GOT3 (cell line): ENCODE results near the gene PRLR.
"Not testable (repeated sequence)": the region's sequence is repeated elsewhere in the genome, so short reads cannot be mapped to it uniquely, and the experiment has no call there.

Experiments
- DNase-seq: peaks from one replicate; lab custom pipeline; 2025; ENCODE audit warnings: mixed read lengths; lab: John Stamatoyannopoulos, UW

Gene PRLR

DNA sequence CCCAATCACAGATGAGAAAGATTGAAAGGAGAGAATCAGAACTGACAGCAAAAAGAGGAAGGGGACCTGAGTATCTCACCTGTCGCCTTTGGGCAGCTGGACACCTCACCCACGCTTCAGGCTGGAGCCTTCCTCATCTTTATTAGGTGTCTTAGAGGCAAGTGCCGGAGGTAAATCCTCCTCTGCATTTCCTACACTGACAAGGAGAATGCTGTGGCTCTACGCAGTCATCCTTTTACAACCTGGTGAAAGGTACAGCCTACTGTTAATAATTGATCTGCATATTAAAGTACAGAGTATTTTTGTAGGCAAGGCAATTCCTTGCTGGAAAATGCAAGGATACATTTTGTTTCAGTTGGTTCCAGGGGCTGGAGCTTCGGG, 34.8 kb downstream of the PRLR start:
- no peak for DNase-seq

DNA sequence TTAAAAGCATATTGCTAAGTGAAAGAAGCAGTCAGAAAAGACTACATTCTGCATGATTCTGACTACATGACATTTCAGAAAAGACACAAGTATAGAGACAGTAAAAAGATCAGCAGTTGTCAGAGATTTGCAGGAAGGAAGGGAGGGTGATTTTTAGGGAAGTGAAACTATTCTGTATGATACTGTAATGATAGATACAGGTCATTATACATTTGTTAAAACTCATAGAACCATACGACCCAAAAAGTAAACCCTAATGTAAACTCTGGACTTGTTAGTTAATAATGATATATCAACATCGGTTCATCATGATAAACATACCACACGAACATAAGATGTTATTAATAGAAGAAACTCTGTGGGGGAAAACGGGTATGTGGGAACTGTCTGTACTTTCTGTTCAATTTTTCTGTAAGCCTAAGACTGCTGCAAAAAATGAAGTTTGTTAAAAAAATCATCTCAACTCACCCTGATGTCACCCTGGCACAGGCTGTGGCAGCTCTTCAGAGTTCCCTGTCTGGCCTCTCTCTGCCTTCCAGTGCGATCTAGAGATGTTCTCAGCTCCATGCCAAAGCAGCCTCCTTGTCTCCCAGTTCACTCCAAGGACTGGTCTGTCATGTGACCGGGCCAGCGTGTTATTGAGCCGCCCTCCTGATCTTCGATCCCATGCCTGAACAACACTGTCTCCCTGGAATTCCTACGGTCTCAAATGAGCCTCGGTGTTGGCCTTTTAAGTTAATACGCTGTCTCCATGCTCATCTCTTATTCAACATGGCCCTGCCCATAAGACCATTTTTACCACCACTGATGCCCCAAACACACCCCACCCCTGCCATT, 35.4 kb downstream of the PRLR start:
- no peak for DNase-seq

DNA sequence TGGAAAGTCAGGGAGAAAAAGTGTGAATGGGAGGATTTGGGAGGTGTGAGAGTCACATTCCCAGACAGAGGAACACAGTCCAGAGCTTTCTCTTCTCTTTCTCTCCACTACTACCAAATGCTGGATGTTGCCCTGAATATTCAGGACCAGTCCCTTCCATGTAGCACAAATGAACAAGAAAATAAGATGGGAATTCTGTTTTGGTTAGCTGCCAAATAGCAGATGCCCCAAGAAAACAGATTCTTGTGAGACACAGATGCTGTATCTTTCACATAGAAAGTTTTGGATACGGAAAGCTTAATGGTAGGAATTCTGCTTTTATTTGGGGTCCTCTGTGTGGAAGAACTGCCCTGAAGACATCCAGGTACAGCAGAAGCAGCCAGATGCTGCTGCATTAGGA, 37.8 kb downstream of the PRLR start:
- no peak for DNase-seq

DNA sequence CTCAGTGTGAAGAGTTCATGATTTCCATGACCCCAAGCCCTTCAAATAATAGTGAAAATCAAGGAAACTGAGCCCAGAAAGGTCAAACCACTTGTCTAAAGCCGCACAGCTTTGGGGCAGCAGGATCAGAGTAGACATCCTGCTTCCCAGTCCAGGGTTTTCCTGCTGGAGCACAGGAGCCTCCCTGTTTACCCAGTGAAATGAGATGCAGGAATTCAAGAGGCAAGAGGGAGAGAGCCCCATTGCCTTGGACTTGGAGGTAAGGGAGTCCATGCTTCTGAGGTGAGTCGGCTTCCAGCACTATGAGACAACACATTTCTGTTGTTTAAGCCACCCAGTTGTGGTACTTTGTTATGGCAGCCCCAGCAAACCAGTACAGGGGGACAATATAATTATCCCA, 40.5 kb downstream of the PRLR start:
- DNase-seq: not testable (repeated sequence)

DNA sequence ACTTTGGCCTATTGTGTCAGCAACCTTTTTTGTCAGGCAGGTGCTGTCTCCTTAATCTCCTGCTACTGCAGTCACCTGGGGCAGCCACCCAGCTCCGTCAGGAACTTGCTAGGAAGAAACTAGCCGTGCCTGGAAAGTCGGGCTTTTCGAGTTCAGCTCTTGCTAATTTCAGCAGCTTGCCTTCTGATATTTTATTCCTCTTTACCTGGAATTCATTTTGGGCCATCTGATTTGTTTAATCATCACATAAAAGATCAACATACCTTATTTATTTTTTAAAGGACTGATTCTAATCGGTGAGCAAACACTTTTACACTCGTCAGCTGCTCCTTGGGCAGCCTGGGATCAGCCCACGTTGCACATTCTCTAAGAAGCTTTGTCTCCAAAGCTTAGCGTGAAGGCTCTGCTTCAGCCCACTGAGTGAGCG, 42.2 kb downstream of the PRLR start:
- DNase-seq: no peak

DNA sequence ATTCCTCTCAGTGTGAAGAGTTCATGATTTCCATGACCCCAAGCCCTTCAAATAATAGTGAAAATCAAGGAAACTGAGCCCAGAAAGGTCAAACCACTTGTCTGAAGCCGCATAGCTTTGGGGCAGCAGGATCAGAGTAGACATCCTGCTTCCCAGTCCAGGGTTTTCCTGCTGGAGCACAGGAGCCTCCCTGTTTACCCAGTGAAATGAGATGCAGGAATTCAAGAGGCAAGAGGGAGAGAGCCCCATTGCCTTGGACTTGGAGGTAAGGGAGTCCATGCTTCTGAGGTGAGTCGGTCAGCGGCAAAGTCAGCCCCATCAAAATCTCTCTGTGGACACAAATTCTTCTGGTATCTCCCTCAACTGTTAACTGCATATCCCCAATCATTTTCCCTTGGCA, 42.7 kb downstream of the PRLR start:
- not testable (repeated sequence) for DNase-seq

DNA sequence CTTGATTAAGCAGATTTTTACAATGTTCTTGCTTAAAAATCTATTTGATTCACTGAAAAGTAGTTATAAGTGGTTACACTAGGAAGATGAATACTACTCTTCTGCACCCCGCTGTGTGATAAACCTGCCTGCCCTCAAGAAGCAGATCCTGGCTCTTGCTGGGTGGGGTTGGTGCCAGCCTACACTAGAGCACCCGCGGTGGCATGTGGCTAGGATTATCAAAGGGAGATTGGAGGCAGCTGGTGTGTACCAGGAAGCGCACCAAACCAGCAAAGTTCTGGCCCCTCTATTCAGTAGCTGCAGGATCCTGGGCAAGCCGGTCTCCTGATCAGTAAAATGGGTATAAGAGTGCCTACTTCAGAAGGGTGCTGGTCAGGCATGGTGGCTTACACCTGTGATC, 43.5 kb downstream of the PRLR start:
- DNase-seq: no peak

DNA sequence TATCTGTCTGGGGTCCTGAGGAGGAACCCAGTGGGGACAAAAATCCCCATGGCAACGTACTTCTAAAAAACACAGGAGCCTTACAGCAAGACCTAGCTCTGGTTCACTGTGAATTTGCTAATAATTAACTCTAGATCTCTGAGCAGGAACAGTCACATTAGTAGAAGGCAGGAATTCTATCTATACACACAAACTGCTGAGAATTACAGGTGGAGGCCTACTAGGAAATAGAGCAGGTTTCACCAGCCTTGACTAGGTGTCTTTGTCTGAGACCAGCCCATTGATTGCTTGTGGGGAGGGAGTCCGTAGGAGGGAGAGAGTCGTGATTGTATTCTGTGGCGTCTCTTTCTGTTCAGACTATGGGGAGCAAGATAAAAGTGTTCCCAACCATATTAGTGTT, 44.8 kb downstream of the PRLR start:
- no peak for DNase-seq

DNA sequence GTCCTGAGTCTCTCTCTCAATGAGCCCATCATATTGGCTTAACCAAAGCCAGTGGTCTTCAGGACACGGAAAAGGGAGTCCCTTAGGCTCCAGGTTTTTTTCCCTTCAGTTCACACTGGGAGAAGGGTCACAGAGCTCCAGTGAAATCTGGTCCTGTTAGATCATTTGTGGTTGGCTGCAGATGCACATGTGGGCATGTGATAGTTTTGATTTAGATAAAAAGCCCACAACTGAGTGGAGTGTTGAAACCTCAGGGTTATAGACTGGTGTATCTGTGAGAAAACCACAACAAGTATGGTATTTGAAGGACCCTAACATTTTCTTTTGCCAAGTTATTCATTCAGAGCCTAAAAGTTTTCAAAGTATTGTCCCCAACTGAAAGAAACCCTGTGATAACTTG, 46.7 kb downstream of the PRLR start:
- DNase-seq: no peak

DNA sequence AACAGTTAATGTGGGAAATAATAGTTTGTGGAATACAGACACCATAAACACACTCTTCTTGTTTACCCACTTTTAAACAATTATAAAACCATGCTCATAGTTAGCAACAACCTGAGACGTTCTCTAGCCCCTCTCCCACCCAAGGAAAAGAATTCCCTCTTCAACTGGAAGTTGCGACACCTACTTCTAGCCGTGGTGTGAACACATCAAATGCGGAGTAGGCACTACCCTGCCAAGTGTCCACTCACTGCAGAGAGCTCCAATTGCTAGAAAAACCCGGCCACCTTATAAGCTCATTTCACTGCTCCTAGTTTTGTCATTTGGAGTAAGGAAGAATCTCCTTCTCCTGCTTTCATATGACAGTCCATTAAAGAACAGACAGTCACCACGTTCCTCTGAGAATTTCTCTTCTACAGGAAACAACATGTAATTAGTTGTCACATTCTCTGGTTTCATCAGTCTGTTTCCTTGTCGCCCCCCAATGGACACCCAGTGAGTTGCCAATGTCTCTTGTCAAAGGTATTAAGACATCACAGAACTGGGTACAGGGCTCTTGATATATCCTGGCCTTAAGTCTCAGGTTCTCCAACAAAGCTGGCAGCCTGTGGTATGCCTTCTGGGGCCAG, 47.3 kb downstream of the PRLR start:
- DNase-seq: no peak

DNA sequence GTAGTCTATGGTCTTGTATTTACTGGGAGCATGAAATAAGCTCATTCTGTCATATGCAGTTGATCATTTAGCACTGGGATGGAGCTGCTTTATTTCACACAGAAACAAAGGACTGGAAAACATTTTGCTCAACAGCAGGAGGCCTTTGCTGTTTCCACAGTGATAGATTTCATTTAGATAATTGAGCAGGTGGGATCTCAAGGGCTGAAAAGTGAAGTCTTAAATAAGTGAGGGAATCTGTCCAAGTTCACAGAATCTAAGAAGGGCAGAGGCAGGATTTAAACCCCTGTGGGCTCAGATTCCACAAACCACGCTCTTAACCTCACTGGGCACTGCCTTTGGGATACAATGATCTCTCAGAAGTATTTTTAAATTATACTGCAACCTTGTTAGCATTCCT, 47.8 kb downstream of the PRLR start:
- no peak for DNase-seq

DNA sequence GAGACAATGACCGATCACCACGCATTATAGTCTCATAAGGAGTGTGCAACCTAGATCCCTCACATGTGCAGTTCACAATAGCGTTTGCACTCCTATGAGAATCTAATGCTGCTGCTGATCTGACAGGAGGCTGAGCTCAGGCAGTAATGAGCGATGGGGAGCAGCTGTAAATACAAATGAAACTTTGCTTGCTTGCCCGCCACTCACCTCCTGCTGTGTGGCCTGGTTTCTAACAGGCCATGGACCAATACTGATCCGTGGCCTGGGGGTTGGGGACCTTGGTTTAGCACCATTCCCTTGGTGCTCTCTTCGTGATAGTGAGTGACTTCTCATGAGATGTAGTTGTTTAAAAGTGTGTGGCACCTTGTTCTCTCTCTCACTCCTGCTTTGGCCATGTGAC, 50.2 kb downstream of the PRLR start:
- no peak for DNase-seq

DNA sequence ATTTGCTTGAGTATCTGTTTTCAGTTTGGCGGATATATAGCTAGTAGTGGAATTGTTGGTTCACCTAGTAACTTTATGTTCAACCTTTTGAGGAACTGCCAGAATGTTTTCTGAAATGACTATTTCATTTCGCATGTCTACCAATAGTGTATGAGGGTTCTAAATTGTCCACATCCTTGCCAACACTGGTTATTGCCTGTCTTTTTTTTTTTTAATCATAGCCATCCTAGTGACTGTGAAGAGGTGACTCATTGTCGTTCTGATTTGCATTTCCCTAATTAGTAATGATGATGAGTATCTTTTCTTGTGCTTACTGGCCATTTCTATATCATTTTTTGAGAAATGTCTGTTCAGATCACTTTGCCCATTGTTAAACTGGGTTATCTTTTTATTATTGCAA, 52.5 kb downstream of the PRLR start:
- no peak for DNase-seq

DNA sequence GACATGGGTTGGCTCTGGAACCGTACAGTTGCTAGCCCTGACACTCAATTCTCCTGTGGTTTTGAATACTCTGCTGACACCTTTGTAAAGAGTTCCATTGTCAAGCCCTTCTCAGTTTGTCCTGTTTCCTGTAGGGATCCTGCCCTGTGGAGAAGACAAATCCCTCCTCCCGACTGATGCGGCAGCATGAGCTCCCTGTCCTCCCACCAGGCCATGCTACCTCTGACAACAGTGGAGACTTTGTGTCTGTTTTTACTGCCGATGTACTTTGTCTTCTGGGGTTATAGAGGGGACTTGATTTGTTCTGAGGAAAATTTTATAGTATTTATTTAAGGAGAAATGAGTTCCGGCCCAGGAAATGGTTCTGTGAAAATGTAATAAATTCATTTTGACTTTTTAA, 57.8 kb downstream of the PRLR start:
- no peak for DNase-seq

DNA sequence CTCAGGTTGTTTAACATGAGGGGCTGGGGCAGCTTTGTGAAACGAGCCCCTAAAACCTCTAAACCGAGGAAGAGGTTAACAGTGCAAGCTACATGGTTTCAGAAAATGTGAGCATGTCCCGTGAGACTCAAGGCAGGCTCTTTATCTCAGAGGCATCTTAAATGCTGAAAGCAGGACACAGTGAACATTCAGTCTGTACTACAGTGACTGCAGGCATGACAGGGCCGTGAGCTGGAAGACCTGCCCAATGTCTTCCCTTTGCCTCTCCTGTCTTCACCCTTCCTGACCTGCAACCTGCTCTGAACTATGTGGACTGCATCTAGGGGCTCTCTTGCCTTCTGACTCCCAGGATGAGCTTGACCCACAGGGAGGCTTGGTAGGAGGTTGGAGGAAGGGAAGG, 58.3 kb downstream of the PRLR start:
- no peak for DNase-seq

DNA sequence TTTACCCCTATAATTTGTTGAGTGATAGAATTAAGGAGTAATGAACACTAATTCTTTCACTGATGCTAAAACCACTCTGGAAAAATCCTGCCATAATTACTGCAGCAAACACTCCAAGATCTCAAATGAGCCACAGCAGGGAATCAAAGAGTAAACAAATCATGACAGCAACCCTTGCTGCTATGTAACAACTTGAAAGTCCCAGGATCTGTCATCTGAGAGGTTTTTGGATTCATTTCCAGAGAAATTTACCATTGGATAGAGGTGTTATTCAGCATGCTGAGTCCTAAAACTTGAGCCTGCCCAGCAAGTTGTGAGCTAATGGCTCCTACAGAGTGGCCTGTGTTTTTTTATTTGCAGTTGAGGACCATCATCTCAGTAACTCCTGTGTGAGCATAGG, 59.2 kb downstream of the PRLR start:
- no peak for DNase-seq

DNA sequence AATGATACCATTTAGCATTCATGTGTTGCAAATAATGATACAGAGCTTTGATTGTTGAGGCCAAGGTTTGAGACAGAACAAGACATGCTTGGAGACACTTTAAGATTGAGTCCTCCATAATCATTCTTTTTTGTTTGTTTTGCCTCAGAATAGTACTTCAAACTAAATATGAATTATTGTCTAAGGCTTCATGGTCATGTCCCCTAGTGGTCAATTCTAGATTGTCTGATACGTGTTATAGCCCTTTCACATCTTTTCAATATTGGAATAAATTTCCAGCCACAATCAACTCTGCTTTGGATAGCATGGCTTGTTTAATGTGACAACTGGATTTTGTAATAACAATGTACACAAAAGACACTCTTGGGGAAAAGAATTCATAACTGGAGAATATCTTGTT, 64.2 kb downstream of the PRLR start:
- DNase-seq: no peak

DNA sequence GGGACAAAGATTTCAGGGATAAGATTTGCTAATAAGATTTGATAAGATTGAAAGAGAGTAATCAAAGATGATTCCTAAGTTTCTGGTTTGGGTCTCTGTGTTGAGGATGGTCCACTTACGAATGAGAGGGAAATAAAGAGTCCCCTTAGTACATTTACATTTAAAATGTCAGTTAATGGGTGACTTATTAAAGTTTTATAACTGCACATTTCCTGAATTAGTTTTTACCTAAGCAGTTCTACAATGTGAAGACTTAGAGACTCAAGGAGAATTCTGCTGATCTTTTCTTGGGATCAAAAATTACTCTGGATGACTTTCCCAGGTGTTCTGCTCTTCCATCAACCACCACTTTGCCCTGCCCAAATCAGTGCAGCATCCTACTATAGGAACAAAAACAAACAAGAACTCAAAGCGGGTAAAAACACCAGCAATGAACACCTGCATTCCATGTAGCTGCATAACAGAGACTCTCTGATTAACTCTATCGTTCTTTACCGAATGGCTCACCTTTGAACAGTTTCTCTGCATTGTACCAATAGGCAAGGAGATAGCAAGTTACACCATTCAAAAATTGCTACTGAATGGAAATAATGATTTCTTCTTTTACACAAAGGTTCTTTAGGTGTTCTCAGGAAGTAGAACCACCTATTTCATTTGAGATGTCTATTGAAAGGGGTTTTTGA, 65.3 kb downstream of the PRLR start:
- DNase-seq: no peak

DNA sequence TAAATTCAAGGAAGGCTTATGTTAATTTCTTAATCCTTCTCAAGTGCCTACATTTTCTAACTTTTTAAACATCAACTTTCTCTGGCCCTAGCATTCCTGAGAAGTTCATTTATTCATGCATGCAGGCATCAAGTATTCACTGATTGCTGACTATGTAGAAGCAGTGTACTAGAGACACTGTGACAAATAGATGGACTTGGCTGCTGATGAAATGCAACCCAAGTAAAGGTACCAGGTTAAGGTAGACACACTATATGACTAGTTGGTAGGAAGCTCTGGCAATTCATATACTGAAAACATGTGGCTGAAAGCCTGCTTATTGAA, 66.6 kb downstream of the PRLR start:
- no peak for DNase-seq

DNA sequence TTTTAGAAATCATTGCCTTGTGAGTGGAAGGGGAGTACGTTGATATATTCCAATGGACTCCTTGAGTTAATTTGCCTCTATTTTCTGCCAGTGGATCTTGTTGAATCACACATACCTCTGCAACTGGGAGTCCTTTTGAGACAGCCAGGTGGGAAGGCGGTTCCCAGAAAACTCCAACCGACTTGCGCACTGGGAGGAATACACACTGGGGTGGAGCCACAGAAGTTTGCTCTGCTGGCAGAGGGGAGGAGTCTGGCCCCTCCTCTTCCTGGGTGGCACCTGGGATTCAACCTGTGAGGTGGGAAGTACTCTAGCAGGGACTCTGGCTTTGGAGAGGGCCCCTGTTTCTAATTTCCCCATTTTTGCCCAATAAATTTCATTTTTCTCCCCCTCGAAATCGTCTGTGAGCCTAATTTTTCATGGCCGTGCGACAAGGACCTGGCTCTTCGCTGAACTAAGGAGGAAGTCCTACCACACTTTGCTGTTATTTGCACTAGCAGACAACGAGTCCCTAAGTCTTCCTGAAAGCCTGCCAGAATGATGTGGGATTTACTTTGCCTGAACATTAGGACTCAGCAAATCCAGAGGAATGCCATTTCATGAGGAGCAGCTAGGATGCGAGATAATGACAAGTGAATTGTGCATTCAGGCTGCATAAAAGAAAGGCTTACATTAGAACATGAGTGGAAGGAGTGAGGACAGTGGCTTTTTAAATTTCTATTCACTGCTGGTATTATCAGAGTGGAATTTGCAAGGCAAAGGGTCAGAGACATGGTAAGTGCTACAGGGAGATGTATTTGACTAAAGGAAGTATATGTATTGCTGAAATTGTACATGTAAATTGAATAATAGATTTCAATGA, 67.2 kb downstream of the PRLR start:
- DNase-seq: no peak

DNA sequence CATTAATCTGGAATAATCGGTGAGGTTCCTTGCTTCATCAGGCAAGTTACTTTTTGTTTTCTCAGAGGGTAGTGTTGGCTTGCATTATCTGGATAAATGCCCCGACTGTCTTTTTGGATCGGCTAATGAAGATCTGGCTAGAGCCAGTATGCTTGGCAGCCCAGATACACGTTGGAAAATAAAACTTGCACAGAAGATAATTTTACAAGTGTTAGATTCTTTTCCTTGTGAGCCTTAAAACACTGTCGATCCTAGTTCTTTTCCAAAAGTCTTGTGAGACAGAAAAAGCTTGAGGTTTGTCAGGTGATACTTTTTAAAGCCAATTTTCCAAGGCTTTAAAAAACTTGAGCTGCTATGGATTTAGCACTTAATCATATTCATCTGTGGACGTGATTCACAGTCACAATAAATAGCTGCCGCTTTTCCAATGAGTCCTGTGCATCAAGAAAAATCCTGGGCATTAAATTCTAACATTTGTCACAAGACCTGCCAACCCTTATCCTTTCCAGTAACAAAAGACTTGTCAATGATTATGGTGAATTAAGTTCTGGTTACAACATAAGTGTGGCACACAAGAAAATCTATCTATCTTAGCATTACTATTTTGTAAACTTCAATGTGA, 68.5 kb downstream of the PRLR start:
- DNase-seq: no peak

DNA sequence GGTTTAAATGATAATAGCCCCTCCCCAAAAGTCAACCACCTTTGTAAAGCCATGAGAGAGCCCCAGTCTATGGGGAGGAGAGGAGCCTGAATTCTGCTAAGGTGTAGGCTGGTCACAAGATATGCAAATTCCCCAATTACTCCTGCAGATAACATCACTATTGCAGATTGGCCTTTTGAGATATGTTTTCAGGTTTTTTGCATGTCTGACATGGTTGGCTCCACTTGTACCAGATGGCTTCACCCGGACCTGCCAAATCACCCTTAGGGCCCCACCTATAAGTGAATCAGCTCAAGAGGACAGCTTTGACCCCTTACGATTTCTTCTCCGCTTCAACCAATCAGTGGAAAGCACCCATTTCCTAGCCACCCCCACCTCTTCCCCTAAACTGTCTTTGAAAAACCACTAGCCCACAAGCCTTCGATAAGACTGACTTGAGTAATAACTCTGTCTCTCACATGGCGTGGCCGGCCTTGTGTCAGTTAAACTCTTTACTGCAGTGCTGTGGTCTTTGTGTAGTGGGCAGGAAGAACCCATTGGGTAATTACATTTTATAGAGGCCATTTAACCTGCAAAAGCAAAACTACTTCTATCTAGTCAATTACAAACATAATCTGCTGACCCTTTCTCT, 69.7 kb downstream of the PRLR start:
- no peak for DNase-seq
